ENCODE results near the gene KCP. TPM values are rescaled to one million over a fixed set of nuclear protein-coding genes. Genes with fewer than 3 reads are reported as not detected.

The KCP gene
- total and polyA plus RNA-seq, 4 donors, result 0.15 to 6.1 (median 2.1) TPM; not detected in 1

GRCh38 chr7:128831994-128832879 lies 78.3 kb downstream of the KCP start:
- ATAC-seq (ENCODE audit: low FRiP score) (peak; percentile 28), DNase-seq (peak; percentile 66 to 81)
- peak overlapping the region; percentile 7 to 77 for H3K27ac ChIP-seq (ENCODE audit: low read depth in 1 of 2, low read length in 2 of 2)
- WGBS, 2 donors, result 6 to 7% methylated on average over 21 to 22 of the region's 22 CpGs
- intact Hi-C loops (cut with DNase I), result loop anchor here in 1 of 2 donors (2.0 to 5.0 kb wide), 2 partner anchors 41 to 95 kb away; partner anchors contain the start of genes CALU and CCDC136
- peak overlapping the region; percentile 40 to 68 for H3K4me3 ChIP-seq (ENCODE audit: low read length in 2 of 2)
- no peaks in the 10 kb centered on the region for H3K36me3 ChIP-seq (ENCODE audit: control insufficient read depth in 1 of 2, insufficient read depth in 2 of 2, low read length in 1 of 2)
- H3K27me3 ChIP-seq (ENCODE audit: control insufficient read depth in 1 of 2, insufficient read depth in 2 of 2, low read length in 1 of 2), result no peaks in the 10 kb centered on the region
- no peaks in the 10 kb centered on the region for H3K4me1 ChIP-seq (ENCODE audit: control insufficient read depth in 1 of 2, insufficient read depth in 2 of 2, low read length in 2 of 2)
- H3K9me3 ChIP-seq (ENCODE audit: control insufficient read depth, low read length), result no peaks in the 10 kb centered on the region

GRCh38 chr7:128831178-128831993 lies 79.1 kb downstream of the KCP start:
- H3K36me3 ChIP-seq (ENCODE audit: control insufficient read depth in 1 of 2, insufficient read depth in 2 of 2, low read length in 1 of 2), result no peaks in the 10 kb centered on the region
- DNase-seq (peak; percentile 76 to 79), ATAC-seq (ENCODE audit: low FRiP score) (peak; percentile 53)
- H3K27ac ChIP-seq (ENCODE audit: low read depth in 1 of 2, low read length in 2 of 2), result peak overlapping the region; percentile 7 to 72
- no peaks in the 10 kb centered on the region for H3K4me1 ChIP-seq (ENCODE audit: control insufficient read depth in 1 of 2, insufficient read depth in 2 of 2, low read length in 2 of 2)
- H3K4me3 ChIP-seq (ENCODE audit: low read length in 2 of 2), result peak overlapping the region; percentile 40 to 68
- WGBS, 2 donors, result 3 to 4% methylated on average over 29 to 33 of the region's 33 CpGs
- no peaks in the 10 kb centered on the region for H3K27me3 ChIP-seq (ENCODE audit: control insufficient read depth in 1 of 2, insufficient read depth in 2 of 2, low read length in 1 of 2)
- intact Hi-C loops (cut with DNase I), result loop anchor here in 1 of 2 donors (2.0 to 5.0 kb wide), 2 partner anchors 41 to 94 kb away; partner anchors contain the start of genes CALU and CCDC136
- no peaks in the 10 kb centered on the region for H3K9me3 ChIP-seq (ENCODE audit: control insufficient read depth, low read length)

- 1% methylated on average over 71 to 109 of the region's 109 CpGs for WGBS, 2 donors
- Histone ChIP-seq H3K36me3 (ENCODE audit: control insufficient read depth in 1 of 2, insufficient read depth in 2 of 2, low read length in 1 of 2) (no peaks in the 10 kb centered on the region), H3K9me3 (ENCODE audit: control insufficient read depth, low read length) (no peaks in the 10 kb centered on the region), H3K27ac (ENCODE audit: low read depth in 1 of 2, low read length in 2 of 2) (peak within 1 kb of the TSS; percentile 7 to 81), H3K4me1 (ENCODE audit: control insufficient read depth in 1 of 2, insufficient read depth in 2 of 2, low read length in 2 of 2) (no peaks in the 10 kb centered on the region), H3K4me3 (ENCODE audit: low read length in 2 of 2) (peak within 1 kb of the TSS; percentile 40 to 68), H3K27me3 (ENCODE audit: control insufficient read depth in 1 of 2, insufficient read depth in 2 of 2, low read length in 1 of 2) (no peaks in the 10 kb centered on the region)
- peak; percentile 76 to 91 for DNase-seq
- peak; percentile 8 for ATAC-seq (ENCODE audit: low FRiP score)
- intact Hi-C loops (cut with DNase I), result loop anchor here in 1 of 2 donors (2.0 to 5.0 kb wide), 2 partner anchors 40 to 93 kb away; partner anchors contain the start of genes CALU and CCDC136
These were observed 80.0 kb downstream of the KCP start, which contains the start of gene FLNC for GRCh38 chr7:128830231-128831177. FLNC (plus strand) TSS chr7:128830406; CDS start chr7:128830638, 232 bp downstream.

- 13 to 14% methylated on average over 12 to 13 of the region's 13 CpGs for WGBS, 2 donors
- no peaks in the 10 kb centered on the region for H3K9me3 ChIP-seq (ENCODE audit: control insufficient read depth, low read length)
- no peaks in the 10 kb centered on the region for H3K4me1 ChIP-seq (ENCODE audit: control insufficient read depth in 1 of 2, insufficient read depth in 2 of 2, low read length in 2 of 2)
- no peaks in the 10 kb centered on the region for H3K36me3 ChIP-seq (ENCODE audit: control insufficient read depth in 1 of 2, insufficient read depth in 2 of 2, low read length in 1 of 2)
- ATAC-seq (ENCODE audit: low FRiP score) (no peak), DNase-seq (peak; percentile 55 to 83)
- peak overlapping the region; percentile 40 to 68 for H3K4me3 ChIP-seq (ENCODE audit: low read length in 2 of 2)
- intact Hi-C loops (cut with DNase I), result loop anchor here (2.0 to 5.0 kb wide), 3 partner anchors 37 to 92 kb away; partner anchors contain the start of genes CCDC136 (in 2 of the 2) and CALU (in 1 of the 2)
- H3K27me3 ChIP-seq (ENCODE audit: control insufficient read depth in 1 of 2, insufficient read depth in 2 of 2, low read length in 1 of 2), result no peaks in the 10 kb centered on the region
- H3K27ac ChIP-seq (ENCODE audit: low read depth in 1 of 2, low read length in 2 of 2), result peak overlapping the region in 1 of 2 donors; percentile 63
These were observed 80.9 kb downstream of the KCP start for GRCh38 chr7:128829391-128830166.

- Histone ChIP-seq H3K4me1 (ENCODE audit: control insufficient read depth in 1 of 2, insufficient read depth in 2 of 2, low read length in 2 of 2) (no peaks in the 10 kb centered on the region), H3K4me3 (ENCODE audit: low read length in 2 of 2) (no peak overlapping the region), H3K27ac (ENCODE audit: low read depth in 1 of 2, low read length in 2 of 2) (peak overlapping the region; percentile 63 to 75), H3K27me3 (ENCODE audit: control insufficient read depth in 1 of 2, insufficient read depth in 2 of 2, low read length in 1 of 2) (no peaks in the 10 kb centered on the region), H3K36me3 (ENCODE audit: control insufficient read depth in 1 of 2, insufficient read depth in 2 of 2, low read length in 1 of 2) (no peaks in the 10 kb centered on the region), H3K9me3 (ENCODE audit: control insufficient read depth, low read length) (no peaks in the 10 kb centered on the region)
- ATAC-seq (ENCODE audit: low FRiP score), result no peak
- peak; percentile 68 to 85 for DNase-seq
- intact Hi-C loops (cut with DNase I), result loop anchor here in 1 of 2 donors (5.0 kb wide), 1 partner anchor 36 kb away; the partner anchor contains the start of gene CCDC136
- 19 to 30% methylated on average over 10 of the region's 10 CpGs for WGBS, 2 donors
These were observed 82.4 kb downstream of the KCP start for GRCh38 chr7:128827971-128828711.

- ATAC-seq (ENCODE audit: low FRiP score) (peak; percentile 47), DNase-seq (peak; percentile 77 to 87)
- WGBS, 2 donors, result 55 to 60% methylated on average over 17 of the region's 17 CpGs
- H3K27ac ChIP-seq (ENCODE audit: low read depth in 1 of 2, low read length in 2 of 2), result peak overlapping the region; percentile 63 to 75
- H3K4me3 ChIP-seq (ENCODE audit: low read length in 2 of 2), result no peak overlapping the region
- intact Hi-C loops (cut with DNase I), result loop anchor here in 1 of 2 donors (5.0 kb wide), 1 partner anchor 35 kb away; the partner anchor contains the start of gene CCDC136
- no peaks in the 10 kb centered on the region for H3K9me3 ChIP-seq (ENCODE audit: control insufficient read depth, low read length)
- H3K36me3 ChIP-seq (ENCODE audit: control insufficient read depth in 1 of 2, insufficient read depth in 2 of 2, low read length in 1 of 2), result no peaks in the 10 kb centered on the region
- H3K4me1 ChIP-seq (ENCODE audit: control insufficient read depth in 1 of 2, insufficient read depth in 2 of 2, low read length in 2 of 2), result no peaks in the 10 kb centered on the region
- no peaks in the 10 kb centered on the region for H3K27me3 ChIP-seq (ENCODE audit: control insufficient read depth in 1 of 2, insufficient read depth in 2 of 2, low read length in 1 of 2)
These were observed 83.1 kb downstream of the KCP start for GRCh38 chr7:128827248-128827958.

Measured in aorta (tissue), 5 donors.